GM18505 (cell line): ENCODE results near the gene DPEP1.

Experiments used
- ATAC-seq: cut with Tn5 transposase; IDR thresholded peaks from one replicate; pipeline ENCODE4 v1.9.1; 2021; ENCODE audit not compliant: unreplicated experiment
- POLR2A ChIP-seq: IDR thresholded peaks from 4 replicates; pipeline ENCODE4 v1.6.1; 2011; ENCODE audit warnings: borderline replicate concordance; ENCODE audit not compliant: insufficient read depth, insufficient read length; ENCODE audit errors: extremely low read depth

Gene DPEP1

DNA sequence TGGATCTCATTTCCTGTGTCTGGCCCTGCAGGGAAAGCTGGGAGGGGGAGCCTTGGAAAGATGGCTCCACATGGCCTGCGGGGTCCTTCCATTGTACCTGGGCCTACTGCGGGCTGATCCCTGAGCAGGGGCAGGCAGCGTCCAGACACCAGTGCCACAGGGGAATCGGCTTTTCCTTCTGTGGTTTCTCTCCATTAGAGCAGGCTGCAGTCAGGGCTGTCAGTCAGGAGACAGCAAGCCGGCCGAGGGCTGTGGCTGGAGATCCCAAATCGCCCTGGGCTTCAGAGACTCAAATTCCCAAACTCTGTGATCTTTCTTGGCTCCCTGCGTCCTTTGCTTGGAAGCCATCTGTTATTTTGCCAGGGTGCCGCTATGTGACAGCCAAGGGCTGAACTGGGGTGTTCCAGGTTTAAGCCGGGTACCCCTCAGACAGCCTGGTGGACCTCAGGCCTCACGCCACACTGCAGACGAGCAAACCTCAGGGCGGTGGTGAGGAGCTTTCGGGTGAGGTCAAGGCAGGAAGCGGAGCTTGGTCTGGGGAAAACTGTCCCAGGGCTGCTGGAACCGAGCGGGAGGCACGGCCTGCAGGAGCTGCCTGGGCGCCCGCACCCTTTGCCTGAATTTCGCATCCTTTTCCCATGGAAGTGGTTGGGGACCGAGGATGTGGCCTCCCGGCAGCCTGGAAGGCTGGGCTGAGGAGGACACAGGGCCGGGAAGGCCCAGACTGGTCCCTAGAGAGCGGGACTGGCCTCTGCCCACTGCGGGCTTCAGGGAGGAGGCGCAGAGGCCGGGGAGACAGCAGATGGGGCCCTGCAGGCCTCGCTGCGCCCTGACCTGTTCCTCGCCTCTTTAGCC is 39.4 kb upstream of the DPEP1 start:
- TF ChIP-seq POLR2A, result no peak
- ATAC-seq, result no peak

GRCh38 chr16:89574681-89575246 is 38.7 kb upstream of the DPEP1 start:
- ATAC-seq, result peak; percentile 43

DNA sequence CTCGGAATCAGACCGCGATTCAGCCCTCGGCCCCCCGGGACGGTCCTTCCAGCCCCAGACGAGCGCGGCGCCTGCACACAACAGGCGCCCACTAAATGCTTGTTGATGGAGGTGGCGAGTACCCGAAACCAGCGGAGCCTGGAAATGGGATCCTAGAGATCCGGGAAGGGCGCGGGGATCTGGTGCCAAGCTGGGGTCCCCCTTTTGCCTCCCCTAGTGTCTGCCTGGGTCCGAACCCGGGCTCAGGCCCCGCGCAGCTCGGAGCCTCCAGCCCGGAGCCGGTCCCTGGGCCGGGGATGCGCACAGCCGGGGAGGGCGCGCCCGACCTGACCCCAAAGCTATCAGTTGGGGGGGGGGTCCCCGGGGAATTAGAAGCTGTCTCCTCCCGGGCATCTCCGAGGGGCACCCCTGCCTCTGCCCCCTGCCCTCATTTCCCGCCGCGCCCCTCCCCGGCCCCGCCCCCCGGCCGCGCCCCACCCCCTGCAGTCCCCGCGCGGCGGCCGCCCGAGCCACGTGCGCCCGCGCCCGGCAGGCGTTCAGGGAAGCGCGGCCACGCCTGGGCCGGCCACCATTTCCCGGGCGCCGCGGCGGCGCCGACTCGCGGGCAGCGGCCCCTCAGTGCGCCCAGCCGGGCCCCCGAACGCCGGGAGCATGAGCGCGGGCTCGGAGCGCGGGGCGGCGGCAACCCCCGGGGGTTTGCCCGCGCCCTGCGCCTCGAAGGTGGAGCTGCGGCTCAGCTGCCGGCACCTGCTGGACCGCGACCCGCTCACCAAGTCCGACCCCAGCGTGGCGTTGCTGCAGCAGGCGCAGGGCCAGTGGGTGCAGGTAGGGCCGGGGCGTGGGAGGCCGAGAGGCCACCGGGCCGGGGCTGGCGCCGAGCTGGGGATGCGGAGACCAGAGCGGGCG is 37.9 kb upstream of the DPEP1 start, which contains the start of gene CPNE7:
CPNE7 (plus strand) TSS at position 512 of the 906 bp plus-strand sequence; CDS start at position 652, 140 bp downstream.
- no peak for ATAC-seq
- peak; percentile 26 for TF ChIP-seq POLR2A

More at GRCh38 chr16:89574681-89575246, 38.7 kb upstream of the DPEP1 start:
- TF ChIP-seq POLR2A, result no peak

- no peak for TF ChIP-seq POLR2A
- ATAC-seq, result no peak
These were observed 37.0 kb upstream of the DPEP1 start for GRCh38 chr16:89576153-89577054.

- TF ChIP-seq POLR2A, result no peak
- ATAC-seq, result no peak
These were observed 36.2 kb upstream of the DPEP1 start for GRCh38 chr16:89577055-89577759.

GRCh38 chr16:89579351-89579750 is 34.1 kb upstream of the DPEP1 start:
- no peak for ATAC-seq
- TF ChIP-seq POLR2A, result no peak

GRCh38 chr16:89581045-89581695 is 32.3 kb upstream of the DPEP1 start:
- no peak for TF ChIP-seq POLR2A
- ATAC-seq, result no peak

GRCh38 chr16:89581861-89582563 is 31.4 kb upstream of the DPEP1 start:
- TF ChIP-seq POLR2A, result no peak
- no peak for ATAC-seq

DNA sequence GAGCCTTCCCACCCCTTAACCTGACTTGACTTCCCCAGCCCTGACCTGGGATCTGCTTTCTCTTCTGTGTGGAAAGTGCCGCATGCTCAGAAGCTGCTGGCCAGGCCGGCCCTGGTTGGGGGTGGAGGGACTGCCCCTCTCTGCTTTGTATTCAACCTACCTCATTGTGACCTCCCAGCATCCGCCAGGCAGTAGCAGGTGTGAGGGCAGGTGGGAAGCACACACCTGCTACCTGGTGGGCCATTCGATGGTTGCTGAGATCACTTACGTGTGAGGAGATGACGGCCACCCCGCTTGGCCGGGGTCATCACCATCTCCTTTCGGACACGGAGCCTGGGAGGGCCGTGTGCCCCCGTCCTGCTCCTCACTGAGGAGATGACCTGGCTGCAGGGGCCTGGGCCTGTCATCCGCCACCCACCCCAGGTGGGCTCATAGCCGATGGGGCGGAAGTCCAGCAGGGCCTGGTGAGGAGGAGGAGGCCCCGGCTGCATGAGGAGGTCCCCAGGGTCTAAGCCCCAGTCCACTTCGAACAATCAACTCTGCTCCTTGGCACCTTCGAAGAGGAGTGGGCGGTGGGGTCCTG is 30.7 kb upstream of the DPEP1 start:
- ATAC-seq, result no peak
- no peak for TF ChIP-seq POLR2A

GRCh38 chr16:89583197-89583894 is 30.1 kb upstream of the DPEP1 start:
- no peak for ATAC-seq

GRCh38 chr16:89583895-89584644 is 29.4 kb upstream of the DPEP1 start:
- no peak for ATAC-seq
- no peak for TF ChIP-seq POLR2A

More at GRCh38 chr16:89583197-89583894, 30.1 kb upstream of the DPEP1 start:
- no peak for TF ChIP-seq POLR2A
